ENCODE results near the gene GUCY2D. TPM values are rescaled to one million over a fixed set of nuclear protein-coding genes. Genes with fewer than 3 reads are reported as not detected.
A peak's percentile ranks its signal among the peaks of the same experiment; 100 is the strongest.

Gene GUCY2D
- total RNA-seq, 1 donor from 2014 or later: not detected

GRCh38 chr17:7987112-7987893 is 15.1 kb upstream of the GUCY2D start:
- no peak overlapping the region for H3K4me3 Mint-ChIP-seq
- no peak for DNase-seq (ENCODE audit: low read depth, low spot score)
- H3K4me1 Mint-ChIP-seq: peaks cover 19% of the 10 kb centered on the region
- H3K27ac Mint-ChIP-seq (ENCODE audit: unreplicated experiment): no peak overlapping the region
- no peaks in the 10 kb centered on the region for H3K9me3 Mint-ChIP-seq
- H3K36me3 Mint-ChIP-seq (ENCODE audit: low read depth): no peaks in the 10 kb centered on the region
- TF ChIP-seq CTCF (conservative IDR thresholded peaks at IDR 0.05): no peak
- H3K27me3 Mint-ChIP-seq (ENCODE audit: low read depth): peaks cover 20% of the 10 kb centered on the region

- Mint-ChIP-seq H3K36me3 (ENCODE audit: low read depth) (no peaks in the 10 kb centered on the region), H3K9me3 (no peaks in the 10 kb centered on the region), H3K4me3 (peak overlapping the region; percentile 81), H3K4me1 (peaks cover 19% of the 10 kb centered on the region), H3K27ac (ENCODE audit: unreplicated experiment) (no peak overlapping the region), H3K27me3 (ENCODE audit: low read depth) (peaks cover 16% of the 10 kb centered on the region)
- peak; percentile 60 for DNase-seq (ENCODE audit: low read depth, low spot score)
- peak; percentile 81 for TF ChIP-seq CTCF (conservative IDR thresholded peaks at IDR 0.05)
Measured at GRCh38 chr17:7988750-7989178, 13.7 kb upstream of the GUCY2D start.

GRCh38 chr17:7989781-7990655 is 12.4 kb upstream of the GUCY2D start:
- peak; percentile 98 for TF ChIP-seq CTCF (conservative IDR thresholded peaks at IDR 0.05)
- Mint-ChIP-seq H3K27ac (ENCODE audit: unreplicated experiment) (peak overlapping the region; percentile 27), H3K27me3 (ENCODE audit: low read depth) (peaks cover 14% of the 10 kb centered on the region), H3K36me3 (ENCODE audit: low read depth) (no peaks in the 10 kb centered on the region), H3K9me3 (no peaks in the 10 kb centered on the region), H3K4me1 (peaks cover 19% of the 10 kb centered on the region), H3K4me3 (peak overlapping the region; percentile 59)
- peak; percentile 97 for DNase-seq (ENCODE audit: low read depth, low spot score)

- no peak for TF ChIP-seq CTCF (conservative IDR thresholded peaks at IDR 0.05)
- no peak overlapping the region for H3K27ac Mint-ChIP-seq (ENCODE audit: unreplicated experiment)
- no peak for DNase-seq (ENCODE audit: low read depth, low spot score)
- no peaks in the 10 kb centered on the region for H3K36me3 Mint-ChIP-seq (ENCODE audit: low read depth)
- H3K9me3 Mint-ChIP-seq: no peaks in the 10 kb centered on the region
- peaks cover 17% of the 10 kb centered on the region for H3K27me3 Mint-ChIP-seq (ENCODE audit: low read depth)
- no peak overlapping the region for H3K4me3 Mint-ChIP-seq
- peaks cover 16% of the 10 kb centered on the region for H3K4me1 Mint-ChIP-seq
Measured at GRCh38 chr17:7992516-7992915, 9.9 kb upstream of the GUCY2D start.

- H3K4me3 Mint-ChIP-seq: peak overlapping the region; percentile 9
- H3K27me3 Mint-ChIP-seq (ENCODE audit: low read depth): peaks cover 15% of the 10 kb centered on the region
- H3K27ac Mint-ChIP-seq (ENCODE audit: unreplicated experiment): no peak overlapping the region
- no peaks in the 10 kb centered on the region for H3K9me3 Mint-ChIP-seq
- H3K36me3 Mint-ChIP-seq (ENCODE audit: low read depth): no peaks in the 10 kb centered on the region
- no peak for DNase-seq (ENCODE audit: low read depth, low spot score)
- TF ChIP-seq CTCF (conservative IDR thresholded peaks at IDR 0.05): no peak
- H3K4me1 Mint-ChIP-seq: peaks cover 13% of the 10 kb centered on the region
Measured at GRCh38 chr17:7992924-7993323, 9.5 kb upstream of the GUCY2D start.

Data from neural crest cell (in vitro differentiated cells).